ENCODE data around the gene BEND5.
A peak's percentile ranks its signal among the peaks of the same experiment; 100 is the strongest.

The BEND5 gene

GRCh38 chr1:48776393-48777218 lies at the start of gene BEND5:
BEND5 (minus strand) TSS chr1:48776891; CDS start chr1:48776831, 60 bp downstream.
- H3K9ac ChIP-seq (ENCODE audit: low read depth, low read length) = peak within 1 kb of the TSS; percentile 83
- peak within 1 kb of the TSS; percentile 100 for H3K4me3 ChIP-seq (ENCODE audit: low read length)
- H3K4me1 ChIP-seq (ENCODE audit: insufficient read depth, low read length) = peaks cover 2% of the 10 kb centered on the region; the same call in 1 of the 2 replicates
- peaks cover 7% of the 10 kb centered on the region for H3K36me3 ChIP-seq (ENCODE audit: insufficient read depth, low read depth, low read length)
- no peaks in the 10 kb centered on the region for H3K27me3 ChIP-seq (ENCODE audit: insufficient read depth, low read length)
- H3K9me3 ChIP-seq (ENCODE audit: insufficient read depth, low read depth, low read length) = no peaks in the 10 kb centered on the region
- H3K27ac ChIP-seq (ENCODE audit: low read length) = no peak within 1 kb of the TSS

- Histone ChIP-seq H3K27me3 (ENCODE audit: insufficient read depth, low read length) (no peaks in the 10 kb centered on the region), H3K27ac (ENCODE audit: low read length) (no peak overlapping the region), H3K4me1 (ENCODE audit: insufficient read depth, low read length) (no peaks in the 10 kb centered on the region), H3K4me3 (ENCODE audit: low read length) (no peak overlapping the region), H3K9ac (ENCODE audit: low read depth, low read length) (no peak overlapping the region), H3K9me3 (ENCODE audit: insufficient read depth, low read depth, low read length) (no peaks in the 10 kb centered on the region), H3K36me3 (ENCODE audit: insufficient read depth, low read depth, low read length) (no peaks in the 10 kb centered on the region)
These were observed 46.5 kb upstream of the BEND5 start for GRCh38 chr1:48823168-48823567.

- no peaks in the 10 kb centered on the region for H3K4me1 ChIP-seq (ENCODE audit: insufficient read depth, low read length)
- H3K4me3 ChIP-seq (ENCODE audit: low read length) = no peak overlapping the region
- H3K9ac ChIP-seq (ENCODE audit: low read depth, low read length) = no peak overlapping the region
- no peaks in the 10 kb centered on the region for H3K36me3 ChIP-seq (ENCODE audit: insufficient read depth, low read depth, low read length)
- H3K27ac ChIP-seq (ENCODE audit: low read length) = no peak overlapping the region
- no peaks in the 10 kb centered on the region for H3K9me3 ChIP-seq (ENCODE audit: insufficient read depth, low read depth, low read length)
- no peaks in the 10 kb centered on the region for H3K27me3 ChIP-seq (ENCODE audit: insufficient read depth, low read length)
These were observed 43.8 kb upstream of the BEND5 start for GRCh38 chr1:48820491-48820890.

GRCh38 chr1:48817505-48818114 lies 40.9 kb upstream of the BEND5 start:
- H3K4me3 ChIP-seq (ENCODE audit: low read length) = no peak overlapping the region
- H3K9ac ChIP-seq (ENCODE audit: low read depth, low read length) = no peak overlapping the region
- H3K36me3 ChIP-seq (ENCODE audit: insufficient read depth, low read depth, low read length) = no peaks in the 10 kb centered on the region
- H3K27ac ChIP-seq (ENCODE audit: low read length) = no peak overlapping the region
- no peaks in the 10 kb centered on the region for H3K9me3 ChIP-seq (ENCODE audit: insufficient read depth, low read depth, low read length)
- H3K4me1 ChIP-seq (ENCODE audit: insufficient read depth, low read length) = no peaks in the 10 kb centered on the region
- H3K27me3 ChIP-seq (ENCODE audit: insufficient read depth, low read length) = no peaks in the 10 kb centered on the region; the same call in 1 of the 2 replicates

GRCh38 chr1:48810740-48811139 lies 34.0 kb upstream of the BEND5 start:
- Histone ChIP-seq H3K9ac (ENCODE audit: low read depth, low read length) (no peak overlapping the region), H3K9me3 (ENCODE audit: insufficient read depth, low read depth, low read length) (no peaks in the 10 kb centered on the region), H3K27me3 (ENCODE audit: insufficient read depth, low read length) (no peaks in the 10 kb centered on the region; the same call in 1 of the 2 replicates), H3K4me3 (ENCODE audit: low read length) (no peak overlapping the region), H3K36me3 (ENCODE audit: insufficient read depth, low read depth, low read length) (no peaks in the 10 kb centered on the region), H3K27ac (ENCODE audit: low read length) (no peak overlapping the region), H3K4me1 (ENCODE audit: insufficient read depth, low read length) (no peaks in the 10 kb centered on the region; the same call in 1 of the 2 replicates)

- H3K27ac ChIP-seq (ENCODE audit: low read length) = no peak overlapping the region
- H3K9ac ChIP-seq (ENCODE audit: low read depth, low read length) = no peak overlapping the region
- H3K9me3 ChIP-seq (ENCODE audit: insufficient read depth, low read depth, low read length) = no peaks in the 10 kb centered on the region
- H3K36me3 ChIP-seq (ENCODE audit: insufficient read depth, low read depth, low read length) = no peaks in the 10 kb centered on the region
- no peaks in the 10 kb centered on the region; the same call in 1 of the 2 replicates for H3K4me1 ChIP-seq (ENCODE audit: insufficient read depth, low read length)
- no peaks in the 10 kb centered on the region; the same call in 1 of the 2 replicates for H3K27me3 ChIP-seq (ENCODE audit: insufficient read depth, low read length)
- no peak overlapping the region for H3K4me3 ChIP-seq (ENCODE audit: low read length)
These were observed 31.8 kb upstream of the BEND5 start for GRCh38 chr1:48808496-48808895.

GRCh38 chr1:48807554-48808260 lies 31.0 kb upstream of the BEND5 start:
- H3K27me3 ChIP-seq (ENCODE audit: insufficient read depth, low read length) = no peaks in the 10 kb centered on the region
- no peak overlapping the region for H3K27ac ChIP-seq (ENCODE audit: low read length)
- no peaks in the 10 kb centered on the region; the same call in 1 of the 2 replicates for H3K4me1 ChIP-seq (ENCODE audit: insufficient read depth, low read length)
- H3K9me3 ChIP-seq (ENCODE audit: insufficient read depth, low read depth, low read length) = no peaks in the 10 kb centered on the region
- no peak overlapping the region for H3K9ac ChIP-seq (ENCODE audit: low read depth, low read length)
- no peak overlapping the region for H3K4me3 ChIP-seq (ENCODE audit: low read length)
- no peaks in the 10 kb centered on the region for H3K36me3 ChIP-seq (ENCODE audit: insufficient read depth, low read depth, low read length)

- no peaks in the 10 kb centered on the region for H3K36me3 ChIP-seq (ENCODE audit: insufficient read depth, low read depth, low read length)
- no peak overlapping the region for H3K4me3 ChIP-seq (ENCODE audit: low read length)
- no peaks in the 10 kb centered on the region; the same call in 1 of the 2 replicates for H3K4me1 ChIP-seq (ENCODE audit: insufficient read depth, low read length)
- H3K9ac ChIP-seq (ENCODE audit: low read depth, low read length) = no peak overlapping the region
- no peaks in the 10 kb centered on the region for H3K27me3 ChIP-seq (ENCODE audit: insufficient read depth, low read length)
- H3K9me3 ChIP-seq (ENCODE audit: insufficient read depth, low read depth, low read length) = no peaks in the 10 kb centered on the region
- no peak overlapping the region for H3K27ac ChIP-seq (ENCODE audit: low read length)
These were observed 26.8 kb upstream of the BEND5 start for GRCh38 chr1:48803474-48803873.

GRCh38 chr1:48794816-48795215 lies 18.1 kb upstream of the BEND5 start:
- Histone ChIP-seq H3K9me3 (ENCODE audit: insufficient read depth, low read depth, low read length) (no peaks in the 10 kb centered on the region), H3K36me3 (ENCODE audit: insufficient read depth, low read depth, low read length) (no peaks in the 10 kb centered on the region), H3K4me1 (ENCODE audit: insufficient read depth, low read length) (no peaks in the 10 kb centered on the region), H3K27me3 (ENCODE audit: insufficient read depth, low read length) (no peaks in the 10 kb centered on the region), H3K4me3 (ENCODE audit: low read length) (no peak overlapping the region), H3K9ac (ENCODE audit: low read depth, low read length) (no peak overlapping the region), H3K27ac (ENCODE audit: low read length) (no peak overlapping the region)

- no peaks in the 10 kb centered on the region for H3K27me3 ChIP-seq (ENCODE audit: insufficient read depth, low read length)
- H3K4me1 ChIP-seq (ENCODE audit: insufficient read depth, low read length) = no peaks in the 10 kb centered on the region
- H3K36me3 ChIP-seq (ENCODE audit: insufficient read depth, low read depth, low read length) = no peaks in the 10 kb centered on the region
- H3K9ac ChIP-seq (ENCODE audit: low read depth, low read length) = no peak overlapping the region
- H3K27ac ChIP-seq (ENCODE audit: low read length) = no peak overlapping the region
- no peaks in the 10 kb centered on the region for H3K9me3 ChIP-seq (ENCODE audit: insufficient read depth, low read depth, low read length)
- no peak overlapping the region for H3K4me3 ChIP-seq (ENCODE audit: low read length)
These were observed 17.2 kb upstream of the BEND5 start for GRCh38 chr1:48793863-48794262.

GRCh38 chr1:48792961-48793360 lies 16.3 kb upstream of the BEND5 start:
- no peaks in the 10 kb centered on the region for H3K4me1 ChIP-seq (ENCODE audit: insufficient read depth, low read length)
- H3K9me3 ChIP-seq (ENCODE audit: insufficient read depth, low read depth, low read length) = no peaks in the 10 kb centered on the region
- H3K4me3 ChIP-seq (ENCODE audit: low read length) = no peak overlapping the region
- H3K9ac ChIP-seq (ENCODE audit: low read depth, low read length) = no peak overlapping the region
- H3K27ac ChIP-seq (ENCODE audit: low read length) = no peak overlapping the region
- no peaks in the 10 kb centered on the region for H3K36me3 ChIP-seq (ENCODE audit: insufficient read depth, low read depth, low read length)
- H3K27me3 ChIP-seq (ENCODE audit: insufficient read depth, low read length) = no peaks in the 10 kb centered on the region

All from iPS-20b (cell line).